Type B pancreatic cell (in vitro differentiated cells): ENCODE data around the gene KRT33A. TPM values are rescaled to one million over a fixed set of nuclear protein-coding genes. Genes with fewer than 3 reads are reported as not detected.

ENCODE experiments used
- DNase-seq: peaks from one replicate; pipeline ENCODE4 v3.0.0; 2021; ENCODE audit warnings: mixed read lengths; ENCODE audit not compliant: unreplicated experiment; ENCODE audit errors: extremely low spot score
- H3K27ac Mint-ChIP-seq: 2 replicates; pipeline ENCODE4 v1.8.0; 2021; ENCODE audit warnings: mild to moderate bottlenecking, mixed read lengths
- H3K27me3 Mint-ChIP-seq: 2 replicates; pipeline ENCODE4 v1.8.0; 2021; ENCODE audit warnings: mixed read lengths
- H3K36me3 Mint-ChIP-seq: 2 replicates; pipeline ENCODE4 v1.8.0; 2021; ENCODE audit warnings: mixed read lengths
- H3K4me1 Mint-ChIP-seq: one replicate; pipeline ENCODE4 v1.8.0; 2021; ENCODE audit warnings: mixed read lengths; ENCODE audit not compliant: unreplicated experiment
- H3K4me3 Mint-ChIP-seq: 2 replicates; pipeline ENCODE4 v1.8.0; 2021; ENCODE audit warnings: mild to moderate bottlenecking, mixed read lengths
- H3K9me3 Mint-ChIP-seq: 2 replicates; pipeline ENCODE4 v1.8.0; 2021; ENCODE audit warnings: mixed read lengths
- total RNA-seq: library from RNA; stranded (reverse); gene quantifications from 2 replicates; pipeline ENCODE4 v1.2.1, GENCODE V29; 2021; ENCODE audit warnings: low replicate concordance
- TF ChIP-seq, protein P1 (sequence below): fragments of 200-600 bp; sonication (generic); conservative IDR thresholded peaks from 2 replicates; pipeline ENCODE4 v1.5.0; 2021; ENCODE audit warnings: antibody characterized with exemption, mild to moderate bottlenecking

KRT33A gene
- total RNA-seq, 1 donor from 2014 or later: 0.24 TPM

DNA sequence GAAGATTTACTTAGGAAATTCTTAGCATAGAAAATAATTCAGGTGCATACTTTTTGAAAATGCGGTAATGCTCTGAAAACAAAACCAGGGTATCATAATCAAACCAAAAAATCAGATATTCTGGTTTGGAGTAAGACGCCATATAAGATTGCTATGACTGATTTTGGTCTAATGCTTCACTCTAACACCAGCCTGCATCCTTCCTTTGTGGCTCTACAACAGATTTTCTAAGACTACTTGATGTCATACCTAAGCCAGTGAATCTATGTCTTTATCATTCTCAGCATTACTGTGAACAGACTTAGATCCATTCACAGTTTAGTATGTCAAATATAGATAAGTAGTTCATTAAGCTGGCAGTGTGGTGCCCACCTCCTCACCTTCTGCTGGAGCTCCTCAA lies 18.4 kb upstream of the KRT33A start:
- no peak overlapping the region for H3K4me3 Mint-ChIP-seq
- no peaks in the 10 kb centered on the region for H3K4me1 Mint-ChIP-seq
- no peaks in the 10 kb centered on the region for H3K36me3 Mint-ChIP-seq
- DNase-seq: no peak
- H3K27ac Mint-ChIP-seq: no peak overlapping the region
- TF ChIP-seq, protein P1, sequence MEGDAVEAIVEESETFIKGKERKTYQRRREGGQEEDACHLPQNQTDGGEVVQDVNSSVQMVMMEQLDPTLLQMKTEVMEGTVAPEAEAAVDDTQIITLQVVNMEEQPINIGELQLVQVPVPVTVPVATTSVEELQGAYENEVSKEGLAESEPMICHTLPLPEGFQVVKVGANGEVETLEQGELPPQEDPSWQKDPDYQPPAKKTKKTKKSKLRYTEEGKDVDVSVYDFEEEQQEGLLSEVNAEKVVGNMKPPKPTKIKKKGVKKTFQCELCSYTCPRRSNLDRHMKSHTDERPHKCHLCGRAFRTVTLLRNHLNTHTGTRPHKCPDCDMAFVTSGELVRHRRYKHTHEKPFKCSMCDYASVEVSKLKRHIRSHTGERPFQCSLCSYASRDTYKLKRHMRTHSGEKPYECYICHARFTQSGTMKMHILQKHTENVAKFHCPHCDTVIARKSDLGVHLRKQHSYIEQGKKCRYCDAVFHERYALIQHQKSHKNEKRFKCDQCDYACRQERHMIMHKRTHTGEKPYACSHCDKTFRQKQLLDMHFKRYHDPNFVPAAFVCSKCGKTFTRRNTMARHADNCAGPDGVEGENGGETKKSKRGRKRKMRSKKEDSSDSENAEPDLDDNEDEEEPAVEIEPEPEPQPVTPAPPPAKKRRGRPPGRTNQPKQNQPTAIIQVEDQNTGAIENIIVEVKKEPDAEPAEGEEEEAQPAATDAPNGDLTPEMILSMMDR: no peak
- peaks cover 3% of the 10 kb centered on the region for H3K27me3 Mint-ChIP-seq
- no peaks in the 10 kb centered on the region for H3K9me3 Mint-ChIP-seq

DNA sequence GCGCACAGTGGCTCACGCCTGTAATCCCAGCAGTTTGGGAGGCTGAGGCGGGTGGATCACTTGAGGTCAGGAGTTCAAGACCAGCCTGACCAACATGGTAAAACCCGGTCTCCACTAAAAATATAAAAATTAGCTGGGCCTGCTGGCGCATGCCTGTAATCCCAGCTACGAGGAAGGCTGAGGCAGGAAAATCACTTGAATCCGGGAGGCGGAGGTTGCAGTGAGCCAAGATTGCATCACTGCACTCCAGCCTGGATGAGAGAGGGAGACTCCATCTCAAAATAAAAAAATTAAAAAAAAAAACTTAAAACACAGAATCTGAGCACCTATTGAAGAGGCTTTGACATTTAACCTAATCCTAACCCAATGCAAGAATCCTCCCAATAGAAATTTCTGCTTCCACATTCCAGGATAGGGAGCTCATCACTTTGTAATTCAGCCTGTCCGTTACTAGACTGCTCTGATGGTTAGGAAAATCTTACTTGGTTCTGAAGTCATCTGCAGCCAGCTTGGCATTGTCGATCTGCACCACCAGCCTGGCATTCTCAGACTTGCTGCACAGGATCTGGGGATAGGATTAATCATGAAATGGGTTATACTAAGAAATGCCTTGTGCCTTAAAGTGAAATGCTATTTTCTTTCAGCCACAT lies 16.9 kb upstream of the KRT33A start:
- TF ChIP-seq, protein P1: no peak
- Mint-ChIP-seq H3K27ac (no peak overlapping the region), H3K27me3 (peaks cover 3% of the 10 kb centered on the region), H3K4me3 (no peak overlapping the region), H3K36me3 (no peaks in the 10 kb centered on the region), H3K4me1 (no peaks in the 10 kb centered on the region), H3K9me3 (no peaks in the 10 kb centered on the region)
- no peak for DNase-seq

DNA sequence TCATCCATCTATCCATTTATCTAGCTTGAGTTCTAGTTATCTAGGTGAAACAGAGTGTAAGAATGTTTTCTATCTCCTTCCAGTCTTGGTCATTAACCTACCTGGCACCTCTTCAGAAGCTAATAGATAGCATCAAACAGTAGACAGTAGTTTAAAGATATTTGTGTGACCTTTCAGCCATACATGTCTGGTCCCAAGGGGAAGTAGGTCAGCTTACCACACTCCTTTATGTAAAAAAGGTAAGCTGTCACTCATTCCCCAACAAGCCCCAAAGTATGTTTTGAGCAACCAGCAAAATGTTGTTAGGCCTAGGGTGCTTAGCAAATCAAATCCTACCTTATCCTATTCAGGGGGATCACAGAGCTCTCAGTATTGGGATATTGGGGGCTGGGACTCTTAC lies 15.4 kb upstream of the KRT33A start:
- Mint-ChIP-seq H3K27ac (no peak overlapping the region), H3K9me3 (no peaks in the 10 kb centered on the region), H3K4me1 (no peaks in the 10 kb centered on the region), H3K27me3 (peaks cover 3% of the 10 kb centered on the region), H3K36me3 (no peaks in the 10 kb centered on the region), H3K4me3 (no peak overlapping the region)
- no peak for DNase-seq
- TF ChIP-seq, protein P1: no peak

DNA sequence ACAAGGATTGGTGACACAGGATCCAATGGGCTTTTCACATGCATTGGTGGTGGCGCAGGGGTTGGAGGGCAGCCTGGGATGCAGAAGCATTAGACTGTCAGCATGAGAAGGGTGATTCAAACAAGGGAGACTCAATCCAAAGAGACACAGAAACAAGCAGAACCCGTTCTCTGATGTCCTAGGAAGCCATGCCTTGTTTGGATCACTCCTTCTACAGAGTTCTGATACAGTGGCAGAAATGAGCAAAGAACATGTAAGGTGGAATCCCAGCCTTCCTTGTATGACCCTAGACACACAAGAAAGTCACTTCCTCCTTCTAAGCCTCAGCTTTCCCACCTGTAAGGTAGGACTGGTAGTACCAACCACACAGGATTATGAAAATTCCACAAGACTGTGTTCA lies 13.3 kb upstream of the KRT33A start:
- no peak overlapping the region for H3K4me3 Mint-ChIP-seq
- no peaks in the 10 kb centered on the region for H3K4me1 Mint-ChIP-seq
- H3K27ac Mint-ChIP-seq: no peak overlapping the region
- no peak for DNase-seq
- H3K27me3 Mint-ChIP-seq: peaks cover 3% of the 10 kb centered on the region
- TF ChIP-seq, protein P1: no peak
- no peaks in the 10 kb centered on the region for H3K36me3 Mint-ChIP-seq
- no peaks in the 10 kb centered on the region for H3K9me3 Mint-ChIP-seq

DNA sequence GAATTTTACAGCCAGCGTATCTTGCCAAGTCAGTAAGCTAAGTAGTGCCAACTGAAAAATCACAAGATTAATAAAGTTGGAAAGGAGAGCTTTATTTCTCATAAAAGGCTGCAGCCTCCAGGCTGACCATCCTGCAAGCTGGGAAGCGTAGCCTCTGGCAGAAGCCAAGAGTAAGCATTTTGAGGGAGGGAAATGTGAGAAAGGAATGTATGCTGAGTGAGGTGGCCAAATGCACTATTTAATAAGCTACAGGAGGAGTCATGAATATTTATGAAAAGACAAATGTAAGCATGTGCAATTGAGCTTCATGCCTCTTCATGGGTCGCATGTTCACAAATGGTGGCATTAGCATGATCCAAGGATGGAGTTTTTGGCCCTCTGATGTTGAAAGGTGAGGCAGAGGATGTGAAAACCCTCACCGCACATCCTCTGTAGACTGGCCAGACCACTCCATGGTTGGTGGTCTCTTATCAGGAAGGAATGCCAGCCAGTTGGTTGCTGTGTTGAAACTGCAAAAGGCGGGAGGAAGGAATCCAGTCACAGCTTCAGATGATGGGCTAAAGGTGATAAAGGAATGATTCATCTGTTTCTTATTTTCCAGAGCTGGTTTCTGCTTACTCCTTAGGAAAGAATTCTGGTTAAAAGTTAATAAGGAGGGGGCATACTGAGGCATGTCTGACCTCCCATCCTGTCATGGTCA lies 9.8 kb upstream of the KRT33A start:
- Mint-ChIP-seq H3K4me3 (no peak overlapping the region), H3K36me3 (no peaks in the 10 kb centered on the region), H3K4me1 (no peaks in the 10 kb centered on the region), H3K27me3 (no peaks in the 10 kb centered on the region), H3K27ac (no peak overlapping the region), H3K9me3 (no peaks in the 10 kb centered on the region)
- DNase-seq: no peak
- TF ChIP-seq, protein P1: no peak
